Naive thymus-derived CD4-positive, alpha-beta T cell (primary cell): Measurements from ENCODE around the gene NRIP1. TPM values are rescaled to one million over a fixed set of nuclear protein-coding genes. Genes with fewer than 3 reads are reported as not detected.

ENCODE experiments used
- ATAC-seq: fragments of 150-1000 bp; cut with Tn5 transposase; 2 replicates; pipeline ENCODE4 v1.10.0; 2021; ENCODE audit warnings: mild to moderate bottlenecking, moderate library complexity
- CTCF ChIA-PET: fragments of 350-600 bp; sonication (Branson Sonifier 250); formaldehyde crosslinking; loops from one replicate; lab custom pipeline; 2021; ENCODE audit warnings: antibody characterized with exemption; lab: Charles Lee
- POLR2A ChIA-PET: fragments of 350-600 bp; sonication (Branson Sonifier 250); formaldehyde crosslinking; loops from one replicate; lab custom pipeline; 2021; ENCODE audit warnings: antibody characterized with exemption, inconsistent platforms; lab: Charles Lee
- DNase-seq, 9 donors: peaks; one replicate each; pipeline versions ENCODE4 v3.0.0 to v3.0.0-alpha.2; 2020 to 2022; ENCODE audit warnings: mixed read lengths in 1 of 9
- H3K27ac ChIP-seq: one replicate; pipeline ENCODE4 v1.7.0; 2013; ENCODE audit warnings: mild to moderate bottlenecking, low read depth, low read length, moderate library complexity
- H3K27me3 ChIP-seq, 2 donors: one replicate each; pipeline ENCODE4 v1.7.0; 2013; ENCODE audit warnings: low read length in 2 of 2, mild to moderate bottlenecking in 2 of 2, moderate library complexity in 2 of 2; ENCODE audit not compliant: control insufficient read depth in 2 of 2, insufficient read depth in 2 of 2
- H3K36me3 ChIP-seq, 3 experiments: 1 replicate in 2 of 3; 2 replicates in 1 of 3; pipeline ENCODE4 v1.7.0; 2013; ENCODE audit warnings: low read length in 3 of 3, mild to moderate bottlenecking in 3 of 3, moderate library complexity in 1 of 3; ENCODE audit not compliant: insufficient read depth in 3 of 3, control insufficient read depth in 2 of 3
- H3K4me1 ChIP-seq, 2 donors: one replicate each; pipeline ENCODE4 v1.7.0; 2013; ENCODE audit warnings: low read length in 2 of 2, mild to moderate bottlenecking in 2 of 2, moderate library complexity in 1 of 2; ENCODE audit not compliant: control insufficient read depth in 2 of 2, insufficient read depth in 2 of 2
- H3K4me3 ChIP-seq: 2 replicates; pipeline ENCODE4 v1.7.0; 2013; ENCODE audit warnings: mild to moderate bottlenecking, low read length
- H3K9me3 ChIP-seq, 3 experiments: 1 replicate in 2 of 3; 2 replicates in 1 of 3; pipeline ENCODE4 v1.7.0; 2013; ENCODE audit warnings: low read length in 3 of 3; ENCODE audit not compliant: control insufficient read depth in 2 of 3
- H3K27ac Mint-ChIP-seq, 9 donors: one replicate each; pipeline ENCODE4 v1.8.0; 2020 to 2022; ENCODE audit warnings: mixed read lengths in 9 of 9, mild to moderate bottlenecking in 8 of 9, moderate library complexity in 5 of 9, inconsistent platforms in 2 of 9
- H3K27me3 Mint-ChIP-seq, 5 donors: one replicate each; pipeline ENCODE4 v1.8.0; 2021 to 2022; ENCODE audit warnings: mixed read lengths in 5 of 5, mild to moderate bottlenecking in 1 of 5
- H3K36me3 Mint-ChIP-seq, 5 donors: one replicate each; pipeline ENCODE4 v1.8.0; 2020 to 2022; ENCODE audit warnings: mixed read lengths in 5 of 5, mild to moderate bottlenecking in 3 of 5, inconsistent platforms in 1 of 5
- H3K4me1 Mint-ChIP-seq, 7 donors: one replicate each; pipeline ENCODE4 v1.8.0; 2020 to 2022; ENCODE audit warnings: mixed read lengths in 7 of 7, mild to moderate bottlenecking in 3 of 7, inconsistent platforms in 1 of 7
- H3K4me3 Mint-ChIP-seq, 10 donors: one replicate each; pipeline ENCODE4 v1.8.0; 2020 to 2022; ENCODE audit warnings: mild to moderate bottlenecking in 10 of 10, mixed read lengths in 10 of 10, moderate library complexity in 6 of 10, inconsistent platforms in 2 of 10
- H3K9me3 Mint-ChIP-seq, 11 donors: one replicate each; pipeline ENCODE4 v1.8.0; 2020 to 2022; ENCODE audit warnings: mixed read lengths in 11 of 11, mild to moderate bottlenecking in 4 of 11, inconsistent platforms in 1 of 11, moderate library complexity in 1 of 11
- intact Hi-C, 2 donors: fragments of 100-400 bp; cut with micrococcal nuclease; formaldehyde crosslinking; loops; one replicate each; pipeline ENCODE4 v1.15.1; 2023
- polyA plus RNA-seq, 2 donors: library from polyadenylated mRNA; unstranded; fragments of 300-500 nt; fragmentation: Illumina TruSeq; gene quantifications; one replicate each; pipeline ENCODE4 v1.2.3, GENCODE V29; 2021
- total RNA-seq, 6 experiments: library from RNA in 5 of 6; stranded (reverse) in 5 of 6; gene quantifications; 1 replicate in 5 of 6; 2 replicates in 1 of 6; pipeline ENCODE4 v1.2.3 and lab custom pipeline; 2021 to 2026

The NRIP1 gene
- total and polyA plus RNA-seq, 7 experiments from 2014 or later: 13.8 to 42.6 (median 35.2) TPM

DNA sequence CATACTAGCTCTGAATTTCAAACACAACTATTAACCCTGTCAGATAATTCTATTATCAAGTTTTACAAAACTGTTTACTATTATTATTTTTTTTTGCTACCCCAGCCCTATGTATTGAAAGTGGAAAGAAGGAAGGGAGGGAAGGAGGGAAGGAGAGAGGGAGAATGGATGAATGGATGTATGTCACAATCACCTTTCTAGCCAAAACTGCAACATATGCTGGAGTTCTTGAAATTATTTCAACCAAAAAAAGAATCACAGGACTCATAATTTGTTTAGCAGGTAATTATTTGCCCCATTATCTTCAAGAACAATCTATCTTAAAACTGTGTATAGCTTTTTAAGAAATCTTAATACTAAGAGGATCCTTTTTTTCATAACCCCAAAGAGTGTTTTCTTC is 5.4 kb downstream of the NRIP1 start:
- Mint-ChIP-seq H3K27ac (peak overlapping the region in 6 of 9 donors; percentile 5 to 76 (median 47)), H3K36me3 (peaks cover 0 to 4% (median 0%) of the 10 kb centered on the region in 5 donors), H3K9me3 (peaks cover 0 to 1% (median 0%) of the 10 kb centered on the region in 11 donors), H3K27me3 (peaks cover 0 to 9% (median 0%) of the 10 kb centered on the region in 5 donors), H3K4me3 (peak overlapping the region in 5 of 10 donors; percentile 16 to 77 (median 68)), H3K4me1 (peaks cover 60 to 93% (median 90%) of the 10 kb centered on the region in 7 donors)
- Histone ChIP-seq H3K36me3 (no peaks in the 10 kb centered on the region), H3K27ac (no peak overlapping the region), H3K4me3 (no peak overlapping the region), H3K4me1 (peaks cover 0 to 50% of the 10 kb centered on the region in 2 donors), H3K9me3 (no peaks in the 10 kb centered on the region), H3K27me3 (no peaks in the 10 kb centered on the region)
- POLR2A ChIA-PET: interaction anchor here (0.6 to 0.7 kb wide), 3 partner anchors 13 to 433 kb away, joined by 3 read pairs; no protein-coding TSS in a partner anchor
- ATAC-seq (no peak), DNase-seq (no peak)
- CTCF ChIA-PET: interaction anchor here (0.7 to 2.0 kb wide), 3 partner anchors 13 to 494 kb away, joined by 3 to 4 read pairs (median 3); no protein-coding TSS in a partner anchor
- intact Hi-C loops: no loop called here

DNA sequence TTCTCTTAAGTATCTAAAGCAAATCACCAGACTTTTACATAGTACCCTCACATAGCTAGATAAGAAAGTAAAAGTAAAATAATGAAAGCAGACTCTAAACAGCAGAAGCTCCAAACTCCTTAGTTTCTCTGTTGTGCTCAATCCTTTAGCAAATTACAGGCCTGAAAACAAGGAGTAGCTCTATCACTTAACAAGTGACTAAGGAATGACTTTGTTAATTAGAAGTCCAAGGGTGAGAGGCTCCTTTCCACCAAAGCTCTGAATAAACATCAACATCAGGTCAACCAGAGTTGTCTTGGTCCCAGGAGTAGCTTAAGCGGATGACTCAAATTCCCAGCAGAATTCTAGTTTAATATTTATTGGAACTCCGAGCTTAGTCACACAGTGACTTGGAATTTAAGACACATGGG is 5.9 kb downstream of the NRIP1 start:
- intact Hi-C loops: loop anchor here in 1 of 2 donors (1.0 kb wide), 1 partner anchor 7 kb away; no protein-coding TSS in a partner anchor
- H3K27me3 ChIP-seq: no peaks in the 10 kb centered on the region
- Mint-ChIP-seq H3K9me3 (peaks cover 0 to 1% (median 0%) of the 10 kb centered on the region in 11 donors), H3K27me3 (peaks cover 0 to 9% (median 0%) of the 10 kb centered on the region in 5 donors), H3K36me3 (peaks cover 0 to 4% (median 0%) of the 10 kb centered on the region in 5 donors), H3K4me3 (peak overlapping the region in 9 of 10 donors; percentile 56 to 84 (median 68)), H3K4me1 (peaks cover 64 to 99% (median 96%) of the 10 kb centered on the region in 7 donors), H3K27ac (peak overlapping the region; percentile 2 to 82 (median 48))
- H3K9me3 ChIP-seq: no peaks in the 10 kb centered on the region
- H3K27ac ChIP-seq: peak overlapping the region; percentile 42
- no peaks in the 10 kb centered on the region for H3K36me3 ChIP-seq
- no peak for DNase-seq
- peak; percentile 26 for ATAC-seq
- ChIA-PET POLR2A (interaction anchor here (0.6 to 0.8 kb wide), 4 partner anchors 12 to 713 kb away, joined by 3 read pairs; no protein-coding TSS in a partner anchor), CTCF (interaction anchor here (0.7 to 2.0 kb wide), 3 partner anchors 12 to 494 kb away, joined by 3 to 4 read pairs (median 3); no protein-coding TSS in a partner anchor)
- H3K4me3 ChIP-seq: no peak overlapping the region
- H3K4me1 ChIP-seq: peaks cover 0 to 54% of the 10 kb centered on the region in 2 donors

DNA sequence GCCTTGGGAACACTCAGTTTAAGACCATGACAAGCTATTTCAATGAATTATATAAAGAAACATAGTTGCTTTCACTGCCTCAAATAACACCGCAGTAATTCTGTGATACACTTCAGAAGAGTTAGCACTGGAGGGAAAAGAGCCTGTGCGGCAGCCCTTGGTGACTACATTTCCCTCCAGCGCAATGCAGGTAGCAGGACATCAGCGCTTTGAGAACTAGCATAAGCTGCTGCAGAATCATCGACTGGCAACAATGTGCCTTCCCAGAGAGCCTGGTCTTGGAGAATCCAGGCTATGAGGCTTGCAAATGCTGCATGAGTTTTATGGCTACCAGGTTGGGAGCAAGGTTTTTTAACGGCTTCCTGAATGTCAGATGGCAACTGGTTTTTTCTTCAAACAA is 7.5 kb downstream of the NRIP1 start:
- Mint-ChIP-seq H3K4me1 (peaks cover 67 to 100% (median 97%) of the 10 kb centered on the region in 7 donors), H3K4me3 (peak overlapping the region; percentile 35 to 69 (median 57)), H3K27me3 (peaks cover 0 to 3% (median 0%) of the 10 kb centered on the region in 5 donors), H3K27ac (peak overlapping the region in 5 of 9 donors; percentile 6 to 42 (median 17)), H3K9me3 (no peaks in the 10 kb centered on the region), H3K36me3 (peaks cover 0 to 2% (median 0%) of the 10 kb centered on the region in 5 donors)
- intact Hi-C loops: loop anchor here in 1 of 2 donors (1.0 kb wide), 1 partner anchor 9 kb away; no protein-coding TSS in a partner anchor
- Histone ChIP-seq H3K4me3 (no peak overlapping the region), H3K27me3 (no peaks in the 10 kb centered on the region), H3K9me3 (no peaks in the 10 kb centered on the region), H3K27ac (no peak overlapping the region), H3K36me3 (no peaks in the 10 kb centered on the region), H3K4me1 (peaks cover 0 to 67% of the 10 kb centered on the region in 2 donors)
- ChIA-PET CTCF (interaction anchor here (0.6 to 1.2 kb wide), 4 partner anchors 52 to 643 kb away, joined by 3 to 5 read pairs (median 4); no protein-coding TSS in a partner anchor), POLR2A (interaction anchor here (0.7 kb wide), 3 partner anchors 12 to 426 kb away, joined by 3 to 4 read pairs (median 3); no protein-coding TSS in a partner anchor)
- DNase-seq: no peak
- ATAC-seq: peak; percentile 36

DNA sequence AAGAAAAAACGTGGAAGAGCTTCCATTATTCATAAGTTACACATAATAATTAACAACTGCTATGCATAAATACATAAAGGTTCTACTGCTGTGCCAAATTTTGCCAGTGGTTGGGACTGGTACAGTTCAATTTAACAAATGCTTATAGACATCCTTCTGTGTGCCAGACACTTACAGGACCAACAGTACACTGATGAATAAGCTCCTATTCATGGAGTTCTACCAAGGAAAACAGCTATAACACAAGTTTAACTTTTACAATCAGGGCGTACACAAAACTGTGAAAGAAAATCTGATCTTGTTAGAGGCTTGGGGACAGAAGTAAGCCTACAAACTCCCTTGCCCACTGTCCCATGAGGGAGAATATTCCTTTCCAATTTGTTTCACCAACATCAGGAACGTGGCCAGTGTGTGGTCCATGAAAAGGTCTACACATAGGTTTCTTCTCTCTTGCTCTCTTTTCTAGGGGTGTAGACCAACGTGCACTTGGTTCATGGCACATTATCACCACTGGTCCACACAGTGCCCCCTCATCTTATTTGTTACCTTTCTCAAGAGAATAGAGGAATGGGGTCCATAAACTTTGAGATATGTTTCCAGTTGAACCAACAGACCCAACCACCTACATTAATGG is 10.1 kb downstream of the NRIP1 start:
- Mint-ChIP-seq H3K36me3 (peaks cover 0 to 2% (median 0%) of the 10 kb centered on the region in 5 donors), H3K4me3 (peak overlapping the region in 4 of 10 donors; percentile 8 to 41 (median 22)), H3K27me3 (no peaks in the 10 kb centered on the region), H3K27ac (peak overlapping the region in 1 of 9 donors; percentile 12), H3K9me3 (no peaks in the 10 kb centered on the region), H3K4me1 (peaks cover 66 to 100% (median 97%) of the 10 kb centered on the region in 7 donors)
- ChIA-PET POLR2A (interaction anchor here (0.6 to 1.9 kb wide), 3 partner anchors 10 to 474 kb away, joined by 3 to 10 read pairs (median 3); partner anchors contain the start of gene NRIP1), CTCF (no interaction called here)
- intact Hi-C loops: loop anchor here in 1 of 2 donors (1.0 kb wide), 1 partner anchor 9 kb away; no protein-coding TSS in a partner anchor
- H3K27me3 ChIP-seq: no peaks in the 10 kb centered on the region
- H3K4me1 ChIP-seq: peaks cover 0 to 70% of the 10 kb centered on the region in 2 donors
- H3K27ac ChIP-seq: no peak overlapping the region
- no peak for DNase-seq
- H3K36me3 ChIP-seq: no peaks in the 10 kb centered on the region
- no peak for ATAC-seq
- no peaks in the 10 kb centered on the region for H3K9me3 ChIP-seq
- H3K4me3 ChIP-seq: no peak overlapping the region

DNA sequence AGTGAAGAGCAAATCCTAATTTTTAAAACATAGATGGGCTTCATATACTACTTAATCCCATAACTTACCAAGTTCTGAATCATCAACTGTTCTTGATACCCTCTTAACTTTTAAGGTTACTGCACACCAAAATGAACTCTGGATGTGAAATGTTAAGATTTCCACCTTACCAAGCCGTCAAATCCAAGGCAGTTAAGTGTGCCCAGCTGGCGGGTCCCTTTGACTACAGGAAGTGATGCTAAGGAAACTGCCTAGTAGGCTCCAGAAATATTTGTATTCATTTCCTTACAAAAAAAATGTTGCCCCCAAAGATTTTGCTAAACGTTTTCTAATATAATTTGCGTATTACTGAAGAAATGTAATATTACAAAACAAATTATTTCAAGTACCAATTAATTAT is 10.7 kb downstream of the NRIP1 start:
- ATAC-seq (no peak), DNase-seq (no peak)
- peaks cover 0 to 2% (median 0%) of the 10 kb centered on the region in 5 donors for H3K36me3 Mint-ChIP-seq
- ChIA-PET CTCF (no interaction called here), POLR2A (interaction anchor here (0.8 to 1.9 kb wide), 2 partner anchors 11 to 49 kb away, joined by 3 to 10 read pairs; partner anchors contain the start of gene NRIP1)
- Histone ChIP-seq H3K4me3 (no peak overlapping the region), H3K9me3 (no peaks in the 10 kb centered on the region), H3K27me3 (no peaks in the 10 kb centered on the region), H3K4me1 (peaks cover 0 to 70% of the 10 kb centered on the region in 2 donors), H3K36me3 (no peaks in the 10 kb centered on the region), H3K27ac (no peak overlapping the region)
- H3K27ac Mint-ChIP-seq: peak overlapping the region in 1 of 9 donors; percentile 12
- H3K27me3 Mint-ChIP-seq: no peaks in the 10 kb centered on the region
- H3K9me3 Mint-ChIP-seq: no peaks in the 10 kb centered on the region
- intact Hi-C loops: loop anchor here in 1 of 2 donors (1.0 kb wide), 1 partner anchor 9 kb away; no protein-coding TSS in a partner anchor
- peak overlapping the region in 5 of 10 donors; percentile 8 to 26 (median 17) for H3K4me3 Mint-ChIP-seq
- H3K4me1 Mint-ChIP-seq: peaks cover 66 to 98% (median 90%) of the 10 kb centered on the region in 7 donors

DNA sequence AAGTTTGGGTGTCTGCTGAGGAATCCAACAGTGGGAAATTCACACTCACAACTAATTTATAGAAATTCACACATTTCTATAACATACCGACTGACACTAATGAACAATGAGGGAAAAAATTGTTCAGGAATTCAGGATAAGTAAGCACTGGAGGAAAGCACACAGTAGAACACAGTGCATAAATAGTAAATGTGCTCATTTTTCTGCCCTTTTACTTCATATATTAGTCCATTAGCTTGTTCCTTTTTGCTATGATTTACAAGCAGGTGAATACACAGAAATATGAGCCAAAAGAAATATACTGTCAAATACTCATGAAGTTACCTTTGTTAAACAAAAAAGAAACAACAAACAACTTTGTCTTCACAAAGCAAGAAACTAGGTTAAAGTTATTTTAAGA is 11.3 kb downstream of the NRIP1 start:
- no peaks in the 10 kb centered on the region for H3K27me3 Mint-ChIP-seq
- Histone ChIP-seq H3K9me3 (no peaks in the 10 kb centered on the region), H3K36me3 (no peaks in the 10 kb centered on the region), H3K4me1 (peaks cover 0 to 65% of the 10 kb centered on the region in 2 donors), H3K27ac (no peak overlapping the region), H3K27me3 (no peaks in the 10 kb centered on the region), H3K4me3 (no peak overlapping the region)
- peaks cover 0 to 2% (median 0%) of the 10 kb centered on the region in 5 donors for H3K36me3 Mint-ChIP-seq
- DNase-seq (no peak), ATAC-seq (no peak)
- H3K4me3 Mint-ChIP-seq: peak overlapping the region in 4 of 10 donors; percentile 15 to 26 (median 18)
- no peaks in the 10 kb centered on the region for H3K9me3 Mint-ChIP-seq
- CTCF ChIA-PET: no interaction called here
- POLR2A ChIA-PET: interaction anchor here (0.8 to 1.9 kb wide), 3 partner anchors 9 to 48 kb away, joined by 3 to 10 read pairs (median 3); partner anchors contain the start of gene NRIP1
- intact Hi-C loops: loop anchor here (2.0 kb wide), 3 partner anchors 13 to 49 kb away; no protein-coding TSS in a partner anchor
- H3K4me1 Mint-ChIP-seq: peaks cover 64 to 97% (median 87%) of the 10 kb centered on the region in 7 donors
- H3K27ac Mint-ChIP-seq: no peak overlapping the region
